HFFc6 (cell line): Measurements from ENCODE around the gene PHACTR4. TPM values are rescaled to one million over a fixed set of nuclear protein-coding genes. Genes with fewer than 3 reads are reported as not detected.
A peak's percentile ranks its signal among the peaks of the same experiment; 100 is the strongest.

Experiments used
- DNase-seq: peaks from one replicate; pipeline ENCODE4 v3.0.0-alpha.2; 2018
- H3K27ac Mint-ChIP-seq: 2 replicates; pipeline ENCODE4 v1.8.0; 2020; ENCODE audit warnings: mild to moderate bottlenecking, mixed read lengths
- H3K27me3 Mint-ChIP-seq: 2 replicates; pipeline ENCODE4 v1.8.0; 2021; ENCODE audit warnings: mild to moderate bottlenecking, moderate library complexity, mixed read lengths; ENCODE audit not compliant: insufficient read depth
- H3K36me3 Mint-ChIP-seq: 2 replicates; pipeline ENCODE4 v1.8.0; 2021; ENCODE audit warnings: low read depth, mixed read lengths
- H3K4me1 Mint-ChIP-seq: 2 replicates; pipeline ENCODE4 v1.8.0; 2020; ENCODE audit warnings: low read depth, mixed read lengths
- H3K4me3 Mint-ChIP-seq: 2 replicates; pipeline ENCODE4 v1.8.0; 2020; ENCODE audit warnings: mild to moderate bottlenecking, moderate library complexity, mixed read lengths
- H3K9me3 Mint-ChIP-seq: 2 replicates; pipeline ENCODE4 v1.8.0; 2020; ENCODE audit warnings: mild to moderate bottlenecking, mixed read lengths
- CTCF ChIP-seq: fragments of 200-600 bp; sonication (generic); IDR thresholded peaks from 2 replicates; pipeline ENCODE4 v1.5.0; 2021; ENCODE audit warnings: antibody characterized with exemption, mild to moderate bottlenecking
- total RNA-seq, 6 experiments: library from RNA; stranded (reverse); fragmentation: NEBNext Ultra II Directional; extraction: Animal tissue kit (Norgen Biotek cat#: 25700); gene quantifications; 2 replicates in 1 of 6; 3 replicates in 5 of 6; pipeline ENCODE4 v1.2.3, GENCODE V29; 2021

Gene PHACTR4
- total RNA-seq, 6 experiments from 2014 or later, result 19.9 to 24.4 (median 23.8) TPM

- no peak overlapping the region for H3K27ac Mint-ChIP-seq
- H3K4me1 Mint-ChIP-seq, result peaks cover 14% of the 10 kb centered on the region
- H3K9me3 Mint-ChIP-seq, result no peaks in the 10 kb centered on the region
- no peak overlapping the region for H3K4me3 Mint-ChIP-seq
- no peaks in the 10 kb centered on the region for H3K27me3 Mint-ChIP-seq
- no peak for DNase-seq
- no peak for TF ChIP-seq CTCF
- no peaks in the 10 kb centered on the region for H3K36me3 Mint-ChIP-seq
These were observed 58.5 kb downstream of the PHACTR4 start for GRCh38 chr1:28428012-28428411.

- Mint-ChIP-seq H3K4me3 (no peak overlapping the region), H3K9me3 (no peaks in the 10 kb centered on the region), H3K27ac (no peak overlapping the region), H3K27me3 (no peaks in the 10 kb centered on the region), H3K4me1 (peaks cover 14% of the 10 kb centered on the region), H3K36me3 (no peaks in the 10 kb centered on the region)
- no peak for DNase-seq
- no peak for TF ChIP-seq CTCF
These were observed 59.5 kb downstream of the PHACTR4 start for GRCh38 chr1:28428990-28429520.

- Mint-ChIP-seq H3K36me3 (no peaks in the 10 kb centered on the region), H3K27ac (peak overlapping the region; percentile 33; the same call in 1 of the 2 replicates)
- no peak for TF ChIP-seq CTCF
These were observed 66.8 kb downstream of the PHACTR4 start for GRCh38 chr1:28436211-28436769.

GRCh38 chr1:28437264-28437923 lies 67.9 kb downstream of the PHACTR4 start:
- Mint-ChIP-seq H3K27ac (peak overlapping the region; percentile 76), H3K4me1 (peaks cover 41% of the 10 kb centered on the region), H3K4me3 (peak overlapping the region; percentile 89), H3K9me3 (no peaks in the 10 kb centered on the region), H3K36me3 (no peaks in the 10 kb centered on the region), H3K27me3 (no peaks in the 10 kb centered on the region)
- DNase-seq, result peak; percentile 74
- no peak for TF ChIP-seq CTCF

More at GRCh38 chr1:28436211-28436769, 66.8 kb downstream of the PHACTR4 start:
- no peaks in the 10 kb centered on the region for H3K27me3 Mint-ChIP-seq
- peaks cover 41% of the 10 kb centered on the region for H3K4me1 Mint-ChIP-seq
- H3K9me3 Mint-ChIP-seq, result no peaks in the 10 kb centered on the region
- no peak for DNase-seq
- H3K4me3 Mint-ChIP-seq, result no peak overlapping the region

GRCh38 chr1:28437924-28438699 lies 68.6 kb downstream of the PHACTR4 start:
- no peaks in the 10 kb centered on the region for H3K27me3 Mint-ChIP-seq
- H3K36me3 Mint-ChIP-seq, result peaks cover under 1% of the 10 kb centered on the region; the same call in 1 of the 2 replicates
- no peaks in the 10 kb centered on the region for H3K9me3 Mint-ChIP-seq
- H3K4me1 Mint-ChIP-seq, result peaks cover 46% of the 10 kb centered on the region
- H3K27ac Mint-ChIP-seq, result peak overlapping the region; percentile 76
- TF ChIP-seq CTCF, result no peak
- peak overlapping the region; percentile 89 for H3K4me3 Mint-ChIP-seq
- DNase-seq, result peak; percentile 91
